H1 (cell line): ENCODE results near the gene LEKR1. TPM values are rescaled to one million over a fixed set of nuclear protein-coding genes. Genes with fewer than 3 reads are reported as not detected.

Experiments
- CTCF ChIA-PET: fragments of 300-600 bp; sonication (Branson Sonifier 250); formaldehyde crosslinking; loops from one replicate; lab custom pipeline; 2021; ENCODE audit not compliant: partially characterized antibody; lab: Charles Lee
- POLR2A ChIA-PET: fragments of 300-600 bp; sonication (Branson Sonifier 250); formaldehyde crosslinking; loops from one replicate; lab custom pipeline; 2021; ENCODE audit warnings: inconsistent platforms; ENCODE audit not compliant: partially characterized antibody; lab: Charles Lee
- DNase-seq, 2 experiments: peaks; one replicate each; pipeline versions ENCODE4 v3.0.0 to v3.0.0-alpha.2; 2010 to 2022; ENCODE audit warnings: low spot score in 2 of 2, low read depth in 1 of 2, mixed read lengths in 1 of 2
- FAIRE-seq: peaks from 2 replicates; lab custom pipeline; 2011; peaks lifted over from hg19 to GRCh38; lab: Jason Lieb, UNC
- H2AFZ ChIP-seq: 2 replicates; pipeline ENCODE4 v1.8.1; 2012; ENCODE audit warnings: low read length, inconsistent platforms
- H2AK5ac ChIP-seq: 2 replicates; pipeline ENCODE4 v1.6.1; 2013; ENCODE audit warnings: low read depth, low read length
- H2BK120ac ChIP-seq: replicated peaks from 2 replicates; pipeline ENCODE3; 2013; ENCODE audit warnings: low read depth, low read length, inconsistent platforms
- H2BK12ac ChIP-seq: 2 replicates; pipeline ENCODE4 v1.6.1; 2013; ENCODE audit warnings: low read depth, low read length
- H2BK15ac ChIP-seq: 2 replicates; pipeline ENCODE4 v1.6.1; 2013; ENCODE audit warnings: low read length
- H2BK20ac ChIP-seq: 2 replicates; pipeline ENCODE4 v1.6.1; 2013; ENCODE audit warnings: low read length
- H2BK5ac ChIP-seq: 2 replicates; pipeline ENCODE4 v1.6.1; 2013; ENCODE audit warnings: low read depth, low read length
- H3K14ac ChIP-seq: 2 replicates; pipeline ENCODE4 v1.6.1; 2013; ENCODE audit warnings: inconsistent platforms; ENCODE audit not compliant: insufficient read length
- H3K18ac ChIP-seq: 2 replicates; pipeline ENCODE4 v1.6.1; 2013; ENCODE audit warnings: low read length; ENCODE audit errors: extremely low read depth
- H3K23ac ChIP-seq: 2 replicates; pipeline ENCODE4 v1.6.1; 2013; ENCODE audit warnings: inconsistent platforms; ENCODE audit not compliant: insufficient read length
- H3K23me2 ChIP-seq: 2 replicates; pipeline ENCODE4 v1.6.1; 2013; ENCODE audit warnings: low read depth, low read length
- H3K27ac ChIP-seq: 2 replicates; pipeline ENCODE4 v1.6.1; 2011; ENCODE audit warnings: low read depth, low read length, inconsistent platforms
- H3K27me3 ChIP-seq, 4 experiments: replicated peaks in 1 of 4; 1 replicate in 1 of 4; 2 replicates in 3 of 4; pipeline versions ENCODE4 v1.6.1 to v1.8.1; 2011 to 2013; ENCODE audit warnings: low read length in 3 of 4, mild to moderate bottlenecking in 3 of 4, inconsistent platforms in 2 of 4, mixed read lengths in 2 of 4, moderate library complexity in 1 of 4; ENCODE audit not compliant: control insufficient read depth in 3 of 4, insufficient read depth in 3 of 4; ENCODE audit errors: extremely low read depth in 1 of 4
- H3K36me3 ChIP-seq, 4 experiments: 2 replicates each; pipeline versions ENCODE4 v1.6.1 to v1.8.1; 2011 to 2013; ENCODE audit warnings: mild to moderate bottlenecking in 4 of 4, low read length in 3 of 4, moderate library complexity in 2 of 4, control low read depth in 1 of 4, inconsistent platforms in 1 of 4; ENCODE audit not compliant: insufficient read depth in 4 of 4, control insufficient read depth in 2 of 4
- H3K4ac ChIP-seq: replicated peaks from 2 replicates; pipeline ENCODE3; 2013; ENCODE audit warnings: low read length, low read depth, mixed read lengths, inconsistent platforms; ENCODE audit not compliant: insufficient read length
- H3K4me1 ChIP-seq, 4 experiments: replicated peaks in 1 of 4; 1 replicate in 1 of 4; 2 replicates in 3 of 4; pipeline versions ENCODE4 v1.6.1 to v1.8.1; 2011 to 2013; ENCODE audit warnings: low read length in 3 of 4, inconsistent platforms in 2 of 4, mixed read lengths in 1 of 4; ENCODE audit not compliant: insufficient read depth in 4 of 4, control insufficient read depth in 3 of 4
- H3K4me2 ChIP-seq, 2 experiments: 2 replicates each; pipeline versions ENCODE4 v1.6.1 to v1.8.1; 2011 to 2013; ENCODE audit warnings: low read depth in 2 of 2, low read length in 2 of 2, control low read depth in 1 of 2, inconsistent platforms in 1 of 2, mild to moderate bottlenecking in 1 of 2; ENCODE audit not compliant: insufficient read depth in 1 of 2
- H3K4me3 ChIP-seq, 4 experiments: fragments of 200-600, 300-600 bp in 1 of 4; sonication (generic), shearing (Covaris generic), sonication (Bioruptor Twin) in 1 of 4; 2 replicates each; pipeline versions ENCODE4 v1.5.1 to v1.8.1; 2011 to 2016; ENCODE audit warnings: low read length in 4 of 4, low read depth in 3 of 4, control low read depth in 2 of 4, inconsistent platforms in 2 of 4, mild to moderate bottlenecking in 2 of 4, mixed read lengths in 1 of 4, moderate library complexity in 1 of 4; ENCODE audit not compliant: insufficient read depth in 2 of 4; ENCODE audit errors: extremely low read depth in 1 of 4
- H3K56ac ChIP-seq: replicated peaks from 2 replicates; pipeline ENCODE3; 2013; ENCODE audit warnings: low read depth, mild to moderate bottlenecking, mixed read lengths, low read length, inconsistent platforms; ENCODE audit not compliant: insufficient read length
- H3K79me1 ChIP-seq: 2 replicates; pipeline ENCODE4 v1.6.1; 2013; ENCODE audit warnings: low read depth, low read length, control low read depth
- H3K79me2 ChIP-seq, 2 experiments: 2 replicates each; pipeline versions ENCODE4 v1.6.1 to v1.8.1; 2012 to 2013; ENCODE audit warnings: low read length in 2 of 2, mild to moderate bottlenecking in 2 of 2, inconsistent platforms in 1 of 2; ENCODE audit not compliant: insufficient read depth in 2 of 2, control insufficient read depth in 1 of 2
- H3K9ac ChIP-seq, 4 experiments: replicated peaks in 1 of 4; 1 replicate in 1 of 4; 2 replicates in 3 of 4; pipeline versions ENCODE4 v1.6.1 to v1.8.1; 2011 to 2013; ENCODE audit warnings: low read depth in 3 of 4, low read length in 3 of 4, control low read depth in 2 of 4, mild to moderate bottlenecking in 2 of 4, moderate library complexity in 2 of 4, inconsistent platforms in 1 of 4; ENCODE audit errors: extremely low read depth in 1 of 4
- H3K9me3 ChIP-seq, 2 experiments: 2 replicates each; pipeline versions ENCODE4 v1.6.1 to v1.8.1; 2012 to 2013; ENCODE audit warnings: mild to moderate bottlenecking in 2 of 2, moderate library complexity in 2 of 2, control low read depth in 1 of 2, inconsistent platforms in 1 of 2, low read depth in 1 of 2, low read length in 1 of 2, mixed read lengths in 1 of 2; ENCODE audit not compliant: insufficient read depth in 2 of 2
- H4K20me1 ChIP-seq, 2 experiments: replicated peaks in 1 of 2; 2 replicates each; pipeline versions ENCODE3 to v1.8.1; 2011 to 2013; ENCODE audit warnings: inconsistent platforms in 2 of 2, low read length in 2 of 2, mild to moderate bottlenecking in 1 of 2; ENCODE audit not compliant: insufficient read depth in 2 of 2, control insufficient read depth in 1 of 2
- H4K5ac ChIP-seq: 2 replicates; pipeline ENCODE4 v1.6.1; 2013; ENCODE audit warnings: low read length, low read depth, mixed read lengths, inconsistent platforms; ENCODE audit not compliant: insufficient read length
- H4K8ac ChIP-seq: 2 replicates; pipeline ENCODE4 v1.8.0; 2013; ENCODE audit warnings: mild to moderate bottlenecking, moderate library complexity, low read length, inconsistent platforms; ENCODE audit not compliant: insufficient read depth; ENCODE audit errors: extremely low read depth
- H4K91ac ChIP-seq: replicated peaks from 2 replicates; pipeline ENCODE3; 2013; ENCODE audit warnings: low read length, mixed read lengths, inconsistent platforms; ENCODE audit not compliant: insufficient read length
- CBX5 ChIP-seq: fragments of 300-800, 300-1000 bp; sonication (generic); IDR thresholded peaks from 2 replicates; pipeline ENCODE4 v1.7.1; 2016; ENCODE audit warnings: antibody characterized with exemption, low read length, low read depth
- EP300 ChIP-seq, 2 experiments: IDR thresholded peaks; 1 replicate in 1 of 2; 2 replicates in 1 of 2; pipeline ENCODE4 v1.6.1; 2011 to 2012; ENCODE audit warnings: low read depth in 2 of 2, low read length in 2 of 2, mild to moderate bottlenecking in 2 of 2, borderline replicate concordance in 1 of 2, inconsistent platforms in 1 of 2, moderate library complexity in 1 of 2
- HDAC2 ChIP-seq, 2 experiments: fragments of 300-600 bp in 1 of 2; sonication (generic) in 1 of 2; IDR thresholded peaks; 2 replicates each; pipeline ENCODE4 v1.6.1; 2011 to 2012; ENCODE audit warnings: low read depth in 2 of 2, low read length in 2 of 2, mild to moderate bottlenecking in 2 of 2, moderate library complexity in 2 of 2, borderline replicate concordance in 1 of 2, inconsistent platforms in 1 of 2
- KDM4A ChIP-seq: IDR thresholded peaks from one replicate; pipeline ENCODE4 v1.7.1; 2012; ENCODE audit warnings: low read depth, mild to moderate bottlenecking, moderate library complexity, low read length, inconsistent platforms; ENCODE audit not compliant: severe bottlenecking
- KDM5A ChIP-seq: fragments of 200-600 bp; IDR thresholded peaks from 2 replicates; pipeline ENCODE4 v1.7.1; 2012; ENCODE audit warnings: mild to moderate bottlenecking, low read length, inconsistent platforms, mixed read lengths
- RBBP5 ChIP-seq: IDR thresholded peaks from 2 replicates; pipeline ENCODE4 v1.7.1; 2012; ENCODE audit warnings: low read depth, mild to moderate bottlenecking, inconsistent platforms, low read length, moderate library complexity, borderline replicate concordance
- SP2 ChIP-seq: IDR thresholded peaks from 2 replicates; pipeline ENCODE4 v1.6.1; 2012; ENCODE audit warnings: mild to moderate bottlenecking, low read length, inconsistent platforms
- SP4 ChIP-seq: IDR thresholded peaks from 2 replicates; pipeline ENCODE4 v1.6.1; 2012; ENCODE audit warnings: low read length, inconsistent platforms
- SRF ChIP-seq: IDR thresholded peaks from 2 replicates; pipeline ENCODE4 v1.6.1; 2011; ENCODE audit warnings: mild to moderate bottlenecking, low read depth, low read length, moderate library complexity
- TAF1 ChIP-seq: IDR thresholded peaks from 2 replicates; pipeline ENCODE4 v1.6.1; 2011; ENCODE audit warnings: mild to moderate bottlenecking, low read depth, low read length
- WGBS, 2 experiments: shearing (Covaris generic) in 1 of 2; methylation state at CpG; one replicate each; pipeline versions ENCODE4 v1.1.6 to v1.1.7; 2013 to 2015; ENCODE audit warnings: low lambda C conversion rate in 2 of 2, mixed read lengths in 2 of 2, inconsistent platforms in 1 of 2, low coverage in 1 of 2, missing lambda C conversion rate in 1 of 2; ENCODE audit not compliant: insufficient replicate concordance in 2 of 2, insufficient coverage in 1 of 2, insufficient read length in 1 of 2; ENCODE audit errors: extremely low coverage in 1 of 2, missing lambda C conversion rate in 1 of 2; 5-methylcytosine and 5-hydroxymethylcytosine counted together
- polyA plus RNA-seq, 7 experiments: library from polyadenylated mRNA; depleted of rRNA in 3 of 7; stranded (reverse) in 5 of 7; unstranded in 2 of 7; fragments of >200 nt in 5 of 7; fragments of 200-250 nt in 2 of 7; gene quantifications; 1 replicate in 5 of 7; 2 replicates in 1 of 7; 4 replicates in 1 of 7; pipeline versions ENCODE4 v1.2.1 to v1.2.3, GENCODE V29; 2011 to 2013; ENCODE audit warnings: missing spikeins in 2 of 7, mixed read lengths in 2 of 7
- total RNA-seq: library from RNA; stranded (reverse); fragmentation: NEBNext Ultra II Directional; extraction: Animal tissue kit (Norgen Biotek cat#: 25700); gene quantifications from 2 replicates; pipeline ENCODE4 v1.2.1, GENCODE V29; 2021
- TF ChIP-seq, protein P1 (sequence below): IDR thresholded peaks from 2 replicates; pipeline ENCODE4 v1.6.1; 2011; ENCODE audit warnings: low read length, improper control_type of control experiment

Gene LEKR1
- total and polyA plus RNA-seq, 2 of the 8 experiments (the other 6 are each of a cell fraction or from before 2014, with no cell fraction given): 0.08 TPM; not detected in 1

DNA sequence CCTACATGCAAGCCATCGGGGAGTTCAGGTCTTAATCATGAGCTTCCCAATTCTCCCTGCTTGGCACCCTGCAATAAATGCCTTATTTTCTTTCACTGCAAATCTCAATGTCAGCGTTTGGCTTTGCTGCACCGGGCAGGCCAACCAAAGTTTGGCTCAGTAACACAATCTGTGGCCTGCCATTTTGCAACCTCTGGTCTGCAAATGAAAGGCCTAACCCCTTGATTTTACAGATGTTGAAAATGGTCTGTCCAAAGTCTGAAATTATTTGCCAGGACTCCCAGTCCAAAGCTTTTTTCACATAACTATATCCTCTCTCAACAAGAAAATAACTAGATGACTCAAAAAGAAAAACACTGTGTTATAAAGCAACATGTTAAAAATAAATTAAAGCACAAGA lies 34.0 kb upstream of the LEKR1 start:
- no peaks in the 10 kb centered on the region for H3K27me3 ChIP-seq
- H3K36me3 ChIP-seq: no peaks in the 10 kb centered on the region
- no peaks in the 10 kb centered on the region for H3K4me1 ChIP-seq
- H3K4me3 ChIP-seq: no peak overlapping the region
- no peak overlapping the region for H3K9ac ChIP-seq
- no peak overlapping the region for H2BK5ac ChIP-seq
- no peaks in the 10 kb centered on the region for H3K9me3 ChIP-seq
- H2AK5ac ChIP-seq: no peak overlapping the region
- H2BK12ac ChIP-seq: no peak overlapping the region
- no peak overlapping the region for H3K18ac ChIP-seq
- WGBS, 2 experiments: 96% methylated on average over 3 of the region's 3 CpGs; no CpG with 5 or more reads in 1 of the 2 experiments
- no peaks in the 10 kb centered on the region for H3K23me2 ChIP-seq
- ChIA-PET CTCF (interaction anchor here (1.2 to 1.7 kb wide), 3 partner anchors 15 to 41 kb away, joined by 4 to 5 read pairs (median 4); no protein-coding TSS in a partner anchor), POLR2A (no interaction called here)
- no peaks in the 10 kb centered on the region for H3K79me1 ChIP-seq
- H2BK120ac ChIP-seq: no peak overlapping the region
- no peak overlapping the region for H3K23ac ChIP-seq
- no peak overlapping the region for H2AFZ ChIP-seq
- FAIRE-seq (no peak), DNase-seq (no peak)
- no peak overlapping the region for H2BK15ac ChIP-seq
- H3K27ac ChIP-seq: no peak overlapping the region
- no peak overlapping the region for H3K56ac ChIP-seq
- no peaks in the 10 kb centered on the region for H4K20me1 ChIP-seq
- no peak overlapping the region for H2BK20ac ChIP-seq
- no peak overlapping the region for H4K91ac ChIP-seq
- H3K14ac ChIP-seq: no peak overlapping the region
- no peak overlapping the region for H3K4ac ChIP-seq
- no peak overlapping the region for H3K4me2 ChIP-seq
- no peak overlapping the region for H4K5ac ChIP-seq
- no peaks in the 10 kb centered on the region for H3K79me2 ChIP-seq
- no peak overlapping the region for H4K8ac ChIP-seq
- TF ChIP-seq SRF: no peak
- no peak for TF ChIP-seq EP300 (IDR thresholded peaks at IDR 0.05; ENCODE audit: borderline replicate concordance in 1 of 2, low read depth in 2 of 2, low read length in 2 of 2)
- TF ChIP-seq, protein P1, sequence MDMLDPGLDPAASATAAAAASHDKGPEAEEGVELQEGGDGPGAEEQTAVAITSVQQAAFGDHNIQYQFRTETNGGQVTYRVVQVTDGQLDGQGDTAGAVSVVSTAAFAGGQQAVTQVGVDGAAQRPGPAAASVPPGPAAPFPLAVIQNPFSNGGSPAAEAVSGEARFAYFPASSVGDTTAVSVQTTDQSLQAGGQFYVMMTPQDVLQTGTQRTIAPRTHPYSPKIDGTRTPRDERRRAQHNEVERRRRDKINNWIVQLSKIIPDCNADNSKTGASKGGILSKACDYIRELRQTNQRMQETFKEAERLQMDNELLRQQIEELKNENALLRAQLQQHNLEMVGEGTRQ: no peak
- no peak for TF ChIP-seq KDM4A
- no peak for TF ChIP-seq RBBP5
- TF ChIP-seq HDAC2 (IDR thresholded peaks at IDR 0.05; ENCODE audit: borderline replicate concordance in 1 of 2, low read depth in 2 of 2, low read length in 2 of 2): no peak
- no peak for TF ChIP-seq SP2
- TF ChIP-seq KDM5A: no peak
- no peak for TF ChIP-seq CBX5
- TF ChIP-seq SP4: no peak
- TF ChIP-seq TAF1: no peak
